ENCODE results near the gene KATNB1.
"Not testable (repeated sequence)": the region's sequence is repeated elsewhere in the genome, so short reads cannot be mapped to it uniquely, and the experiment has no call there.

The KATNB1 gene

GRCh38 chr16:57773019-57773418 lies 37.4 kb downstream of the KATNB1 start:
- TF ChIP-seq CTCF (conservative IDR thresholded peaks at IDR 0.05; ENCODE audit: low read depth, low read length), result no peak
- DNase-seq (ENCODE audit: low read depth), result no peak
- H3K4me3 ChIP-seq (ENCODE audit: low read depth, low read length), result no peak overlapping the region

GRCh38 chr16:57773655-57774295 lies 38.2 kb downstream of the KATNB1 start:
- peak; percentile 41 for DNase-seq (ENCODE audit: low read depth)
- no peak overlapping the region for H3K4me3 ChIP-seq (ENCODE audit: low read depth, low read length)
- TF ChIP-seq CTCF (conservative IDR thresholded peaks at IDR 0.05; ENCODE audit: low read depth, low read length), result no peak

- no peak overlapping the region for H3K4me3 ChIP-seq (ENCODE audit: low read depth, low read length)
- TF ChIP-seq CTCF (conservative IDR thresholded peaks at IDR 0.05; ENCODE audit: low read depth, low read length), result no peak
- DNase-seq (ENCODE audit: low read depth), result no peak
Measured at GRCh38 chr16:57774705-57775285, 39.2 kb downstream of the KATNB1 start.

GRCh38 chr16:57775661-57776469 lies 40.3 kb downstream of the KATNB1 start:
- peak; percentile 52 for DNase-seq (ENCODE audit: low read depth)
- no peak overlapping the region for H3K4me3 ChIP-seq (ENCODE audit: low read depth, low read length)
- peak; percentile 55 for TF ChIP-seq CTCF (conservative IDR thresholded peaks at IDR 0.05; ENCODE audit: low read depth, low read length)

- no peak overlapping the region for H3K4me3 ChIP-seq (ENCODE audit: low read depth, low read length)
- no peak for TF ChIP-seq CTCF (conservative IDR thresholded peaks at IDR 0.05; ENCODE audit: low read depth, low read length)
- DNase-seq (ENCODE audit: low read depth), result no peak
Measured at GRCh38 chr16:57778658-57779057, 43.1 kb downstream of the KATNB1 start.

- H3K4me3 ChIP-seq (ENCODE audit: low read depth, low read length); DNase-seq (ENCODE audit: low read depth): not testable (repeated sequence)
Measured at GRCh38 chr16:57779836-57780235, 44.3 kb downstream of the KATNB1 start.

- no peak overlapping the region for H3K4me3 ChIP-seq (ENCODE audit: low read depth, low read length)
- DNase-seq (ENCODE audit: low read depth), result no peak
- TF ChIP-seq CTCF (conservative IDR thresholded peaks at IDR 0.05; ENCODE audit: low read depth, low read length), result no peak
Measured at GRCh38 chr16:57781349-57781740, 45.8 kb downstream of the KATNB1 start.

Measured in choroid plexus epithelial cell (primary cell).